GM12801 (cell line): ENCODE results near the gene SHFL.

Source experiments
- TF ChIP-seq, protein P1 (sequence below): IDR thresholded peaks from one replicate; pipeline ENCODE4 v1.5.1; 2011; ENCODE audit warnings: control low read depth; ENCODE audit not compliant: insufficient read length; ENCODE audit errors: extremely low read depth

Gene SHFL

GRCh38 chr19:10112037-10112761, 26.1 kb downstream of the SHFL start:
- TF ChIP-seq, protein P1, sequence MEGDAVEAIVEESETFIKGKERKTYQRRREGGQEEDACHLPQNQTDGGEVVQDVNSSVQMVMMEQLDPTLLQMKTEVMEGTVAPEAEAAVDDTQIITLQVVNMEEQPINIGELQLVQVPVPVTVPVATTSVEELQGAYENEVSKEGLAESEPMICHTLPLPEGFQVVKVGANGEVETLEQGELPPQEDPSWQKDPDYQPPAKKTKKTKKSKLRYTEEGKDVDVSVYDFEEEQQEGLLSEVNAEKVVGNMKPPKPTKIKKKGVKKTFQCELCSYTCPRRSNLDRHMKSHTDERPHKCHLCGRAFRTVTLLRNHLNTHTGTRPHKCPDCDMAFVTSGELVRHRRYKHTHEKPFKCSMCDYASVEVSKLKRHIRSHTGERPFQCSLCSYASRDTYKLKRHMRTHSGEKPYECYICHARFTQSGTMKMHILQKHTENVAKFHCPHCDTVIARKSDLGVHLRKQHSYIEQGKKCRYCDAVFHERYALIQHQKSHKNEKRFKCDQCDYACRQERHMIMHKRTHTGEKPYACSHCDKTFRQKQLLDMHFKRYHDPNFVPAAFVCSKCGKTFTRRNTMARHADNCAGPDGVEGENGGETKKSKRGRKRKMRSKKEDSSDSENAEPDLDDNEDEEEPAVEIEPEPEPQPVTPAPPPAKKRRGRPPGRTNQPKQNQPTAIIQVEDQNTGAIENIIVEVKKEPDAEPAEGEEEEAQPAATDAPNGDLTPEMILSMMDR, result no peak

DNA sequence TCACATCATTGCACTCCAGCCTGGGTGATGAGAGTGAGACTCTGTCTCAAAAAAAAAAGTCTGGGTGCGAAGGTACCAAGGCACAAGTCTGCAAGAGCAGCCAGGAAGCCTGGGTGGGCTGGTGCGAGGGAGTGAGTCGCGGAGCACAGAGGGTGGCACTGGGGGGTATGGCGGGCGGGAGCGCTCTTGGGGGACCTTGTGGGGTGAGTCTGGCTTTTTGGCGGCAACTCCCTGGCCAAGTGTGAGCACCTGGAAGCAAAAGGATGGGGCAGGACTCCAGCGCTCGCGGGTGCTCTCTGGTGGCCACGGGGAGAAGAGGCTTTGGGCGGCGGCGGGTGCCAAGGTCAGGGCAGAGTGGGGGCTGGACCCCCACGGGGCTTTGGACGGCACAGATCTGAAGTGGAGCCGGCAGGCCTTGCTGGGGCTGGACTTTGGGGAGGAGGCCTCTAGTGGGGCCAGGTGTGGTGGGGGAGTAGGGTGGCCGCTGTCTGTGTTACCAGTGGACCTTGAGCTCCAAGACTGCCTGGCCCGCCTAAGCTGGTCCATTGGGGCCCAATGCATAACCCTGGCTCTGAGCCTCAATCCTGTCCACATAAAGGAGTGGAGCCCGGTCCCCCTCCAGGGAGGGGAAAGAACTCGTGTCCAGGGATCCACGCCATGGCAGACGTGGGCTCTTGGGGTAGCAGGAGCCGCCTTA, 26.9 kb downstream of the SHFL start:
- TF ChIP-seq, protein P1, result no peak

GRCh38 chr19:10113592-10113963, 27.5 kb downstream of the SHFL start:
- TF ChIP-seq, protein P1, result no peak

GRCh38 chr19:10113964-10114650, 28.0 kb downstream of the SHFL start:
- TF ChIP-seq, protein P1, result no peak

GRCh38 chr19:10114651-10115391, 28.7 kb downstream of the SHFL start:
- TF ChIP-seq, protein P1, result no peak

DNA sequence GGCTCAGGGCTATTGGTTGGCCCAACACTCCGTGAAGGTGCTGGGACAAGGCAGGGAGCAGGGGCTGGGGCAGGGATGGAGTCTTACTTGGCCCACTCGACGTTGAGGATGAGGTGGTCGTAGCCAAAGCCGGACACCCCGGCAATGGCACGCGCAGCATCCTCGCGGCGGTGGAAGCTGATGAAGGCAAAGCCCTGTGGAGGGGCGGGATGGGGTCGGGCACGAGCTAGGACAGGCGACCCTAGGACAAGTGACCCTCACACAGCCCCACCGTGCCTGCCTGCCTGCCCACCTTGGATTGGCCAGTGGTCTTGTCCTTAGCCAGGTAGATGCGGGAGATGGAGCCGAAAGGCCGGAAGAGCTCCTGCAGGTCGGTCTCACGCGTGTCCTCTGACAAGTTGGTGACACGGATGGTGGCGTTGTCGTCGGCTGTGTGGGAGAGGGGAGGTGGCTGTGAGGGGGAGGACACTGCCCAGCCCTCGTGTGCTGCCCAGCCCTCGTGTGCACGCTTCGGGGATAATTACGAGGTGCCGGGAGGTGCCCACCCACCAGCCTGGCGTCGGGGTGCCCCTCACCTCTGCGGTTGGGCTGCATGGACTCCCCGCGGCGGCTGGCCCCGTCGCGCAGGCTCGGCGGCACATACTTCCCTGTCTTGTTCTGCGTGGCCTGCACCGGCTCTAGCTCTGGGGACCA, 29.4 kb downstream of the SHFL start:
- TF ChIP-seq, protein P1, result no peak
